H1 (cell line): ENCODE data around the gene SOBP. TPM values are rescaled to one million over a fixed set of nuclear protein-coding genes. Genes with fewer than 3 reads are reported as not detected.

Experiments
- ATF2 ChIP-seq: IDR thresholded peaks from 2 replicates; pipeline ENCODE4 v1.6.1; 2012; ENCODE audit warnings: low read length, inconsistent platforms
- CHD7 ChIP-seq: fragments of 300-600 bp; sonication (generic); IDR thresholded peaks from 2 replicates; pipeline ENCODE4 v1.7.1; 2012; ENCODE audit warnings: low read length, moderate library complexity, mild to moderate bottlenecking, inconsistent platforms; ENCODE audit not compliant: insufficient replicate concordance
- SAP30 ChIP-seq: fragments of 300-600 bp; sonication (generic); IDR thresholded peaks from 2 replicates; pipeline ENCODE4 v1.7.1; 2012; ENCODE audit warnings: low read length, moderate library complexity, mild to moderate bottlenecking, inconsistent platforms; ENCODE audit not compliant: insufficient read depth, insufficient replicate concordance
- TEAD4 ChIP-seq: IDR thresholded peaks from 2 replicates; pipeline ENCODE4 v1.6.1; 2012; ENCODE audit warnings: low read depth, low read length, inconsistent platforms, mixed read lengths
- polyA plus RNA-seq, 7 experiments: library from polyadenylated mRNA; depleted of rRNA in 3 of 7; stranded (reverse) in 5 of 7; unstranded in 2 of 7; fragments of >200 nt in 5 of 7; fragments of 200-250 nt in 2 of 7; gene quantifications; 1 replicate in 5 of 7; 2 replicates in 1 of 7; 4 replicates in 1 of 7; pipeline versions ENCODE4 v1.2.1 to v1.2.3, GENCODE V29; 2011 to 2013; ENCODE audit warnings: missing spikeins in 2 of 7, mixed read lengths in 2 of 7
- total RNA-seq: library from RNA; stranded (reverse); fragmentation: NEBNext Ultra II Directional; extraction: Animal tissue kit (Norgen Biotek cat#: 25700); gene quantifications from 2 replicates; pipeline ENCODE4 v1.2.1, GENCODE V29; 2021

Gene SOBP
- total and polyA plus RNA-seq, 2 of the 8 experiments (the other 6 are each of a cell fraction or from before 2014, with no cell fraction given) = 0.45 to 6.2 TPM

GRCh38 chr6:107654764-107655163 lies 164.8 kb downstream of the SOBP start (continued):
- TF ChIP-seq ATF2 = no peak
- no peak for TF ChIP-seq SAP30
- no peak for TF ChIP-seq TEAD4
- TF ChIP-seq CHD7 = no peak
